HEK293T (cell line): ENCODE measurements around the gene CFDP1.

ENCODE experiments used
- BHLHE40 ChIP-seq: fragments of 450-650 bp; IDR thresholded peaks from 2 replicates; pipeline ENCODE4 v1.6.1; 2016; ENCODE audit warnings: mild to moderate bottlenecking, moderate library complexity, borderline replicate concordance
- FOXA1 ChIP-seq: fragments of 450-650 bp; IDR thresholded peaks from 2 replicates; pipeline ENCODE4 v1.6.1; 2016; ENCODE audit warnings: mild to moderate bottlenecking
- SP1 ChIP-seq: fragments of 450-650 bp; IDR thresholded peaks from 2 replicates; pipeline ENCODE4 v1.6.1; 2017
- SUZ12 ChIP-seq: fragments of 450-650 bp; IDR thresholded peaks from 2 replicates; pipeline ENCODE4 v1.6.1; 2016; ENCODE audit warnings: mild to moderate bottlenecking
- TARDBP ChIP-seq: fragments of 450-650 bp; IDR thresholded peaks from 2 replicates; pipeline ENCODE4 v1.6.1; 2016
- TF ChIP-seq, protein P1 (sequence below): fragments of 450-650 bp; IDR thresholded peaks from 2 replicates; pipeline ENCODE4 v1.6.1; 2016

DNA sequence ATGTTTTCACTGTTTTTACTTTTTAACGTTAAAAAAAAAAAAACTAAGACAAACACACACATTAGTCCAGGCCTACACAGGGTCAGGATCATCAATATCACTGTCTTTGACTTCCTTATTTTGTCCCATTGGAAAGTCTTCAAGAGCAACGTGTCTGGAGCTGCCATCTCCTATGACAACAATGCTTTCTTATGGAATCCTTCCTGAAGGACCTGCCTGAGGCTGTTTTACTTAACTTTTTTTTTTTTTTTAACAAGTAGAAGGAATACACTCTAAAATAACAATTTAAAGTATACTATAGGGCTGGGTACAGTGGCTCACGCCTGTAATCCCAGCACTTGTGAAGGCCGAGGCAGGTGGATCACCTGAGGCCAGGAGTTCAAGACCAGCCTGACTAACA lies 110.1 kb downstream of the CFDP1 start:
- TF ChIP-seq TARDBP (no peak), SP1 (no peak), FOXA1 (no peak), BHLHE40 (no peak), SUZ12 (no peak)
- TF ChIP-seq, protein P1, sequence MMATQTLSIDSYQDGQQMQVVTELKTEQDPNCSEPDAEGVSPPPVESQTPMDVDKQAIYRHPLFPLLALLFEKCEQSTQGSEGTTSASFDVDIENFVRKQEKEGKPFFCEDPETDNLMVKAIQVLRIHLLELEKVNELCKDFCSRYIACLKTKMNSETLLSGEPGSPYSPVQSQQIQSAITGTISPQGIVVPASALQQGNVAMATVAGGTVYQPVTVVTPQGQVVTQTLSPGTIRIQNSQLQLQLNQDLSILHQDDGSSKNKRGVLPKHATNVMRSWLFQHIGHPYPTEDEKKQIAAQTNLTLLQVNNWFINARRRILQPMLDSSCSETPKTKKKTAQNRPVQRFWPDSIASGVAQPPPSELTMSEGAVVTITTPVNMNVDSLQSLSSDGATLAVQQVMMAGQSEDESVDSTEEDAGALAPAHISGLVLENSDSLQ: no peak
